Measurements from ENCODE around the gene BASP1. TPM values are rescaled to one million over a fixed set of nuclear protein-coding genes. Genes with fewer than 3 reads are reported as not detected.

The BASP1 gene
- polyA plus RNA-seq, 1 donor from 2014 or later = 974 TPM

DNA sequence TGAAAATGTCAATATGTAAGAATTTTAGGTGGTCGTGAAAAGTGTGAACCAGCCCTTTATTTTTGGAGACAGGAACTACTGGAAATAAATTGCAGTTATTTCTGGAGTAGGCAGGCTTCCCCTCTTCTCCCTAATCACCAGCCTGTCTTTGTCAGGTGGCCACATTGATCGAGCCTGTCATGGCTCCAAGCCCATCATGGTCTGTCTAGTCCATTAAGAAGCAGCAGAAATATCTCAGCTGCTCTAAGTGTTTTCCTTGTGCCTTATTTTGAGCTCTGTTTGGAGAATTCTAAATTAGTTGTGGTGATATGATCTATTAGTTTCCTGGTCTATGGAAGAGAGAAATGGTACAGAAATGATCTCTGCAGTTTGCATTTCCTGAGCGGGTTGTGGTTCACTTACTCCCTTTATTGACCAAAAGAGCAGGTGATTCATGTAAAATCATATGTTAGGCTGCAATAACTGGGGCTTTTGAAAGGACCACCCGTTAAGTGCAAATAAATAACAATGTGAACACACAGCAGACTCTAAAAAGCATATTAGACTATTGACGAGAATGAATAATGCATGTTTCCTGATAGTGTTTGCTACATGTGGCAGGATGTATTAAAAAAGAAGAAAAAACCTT, 42.3 kb downstream of the BASP1 start:
- Histone ChIP-seq H3K36me3 (ENCODE audit: insufficient read depth, low read length) (peaks cover 28% of the 10 kb centered on the region), H4K20me1 (ENCODE audit: insufficient read depth) (peaks cover 85% of the 10 kb centered on the region), H3K79me2 (replicated peaks; ENCODE audit: insufficient read depth, low read length) (peaks cover 98% of the 10 kb centered on the region), H3K27ac (ENCODE audit: low read length) (no peak overlapping the region), H3F3A (ENCODE audit: insufficient read depth, low read length, poor library complexity, severe bottlenecking) (peaks cover 2% of the 10 kb centered on the region), H3K9me2 (ENCODE audit: insufficient read depth, low read length) (no peaks in the 10 kb centered on the region), H3K27me3 (ENCODE audit: insufficient read depth, low read depth, low read length) (no peaks in the 10 kb centered on the region), H3K4me2 (ENCODE audit: low read length) (no peak overlapping the region), H3K9me3 (ENCODE audit: low read length) (no peaks in the 10 kb centered on the region), H3K4me3 (ENCODE audit: low read length) (no peak overlapping the region), H2AFZ (ENCODE audit: low read depth, low read length) (no peak overlapping the region), H3K9ac (ENCODE audit: low read length) (no peak overlapping the region)
- TF ChIP-seq, protein P1, sequence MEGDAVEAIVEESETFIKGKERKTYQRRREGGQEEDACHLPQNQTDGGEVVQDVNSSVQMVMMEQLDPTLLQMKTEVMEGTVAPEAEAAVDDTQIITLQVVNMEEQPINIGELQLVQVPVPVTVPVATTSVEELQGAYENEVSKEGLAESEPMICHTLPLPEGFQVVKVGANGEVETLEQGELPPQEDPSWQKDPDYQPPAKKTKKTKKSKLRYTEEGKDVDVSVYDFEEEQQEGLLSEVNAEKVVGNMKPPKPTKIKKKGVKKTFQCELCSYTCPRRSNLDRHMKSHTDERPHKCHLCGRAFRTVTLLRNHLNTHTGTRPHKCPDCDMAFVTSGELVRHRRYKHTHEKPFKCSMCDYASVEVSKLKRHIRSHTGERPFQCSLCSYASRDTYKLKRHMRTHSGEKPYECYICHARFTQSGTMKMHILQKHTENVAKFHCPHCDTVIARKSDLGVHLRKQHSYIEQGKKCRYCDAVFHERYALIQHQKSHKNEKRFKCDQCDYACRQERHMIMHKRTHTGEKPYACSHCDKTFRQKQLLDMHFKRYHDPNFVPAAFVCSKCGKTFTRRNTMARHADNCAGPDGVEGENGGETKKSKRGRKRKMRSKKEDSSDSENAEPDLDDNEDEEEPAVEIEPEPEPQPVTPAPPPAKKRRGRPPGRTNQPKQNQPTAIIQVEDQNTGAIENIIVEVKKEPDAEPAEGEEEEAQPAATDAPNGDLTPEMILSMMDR (IDR thresholded peaks at IDR 0.05; ENCODE audit: poor library complexity, severe bottlenecking) = no peak
- no peak for TF ChIP-seq MXI1 (conservative IDR thresholded peaks at IDR 0.05; ENCODE audit: poor library complexity, severe bottlenecking)

DNA sequence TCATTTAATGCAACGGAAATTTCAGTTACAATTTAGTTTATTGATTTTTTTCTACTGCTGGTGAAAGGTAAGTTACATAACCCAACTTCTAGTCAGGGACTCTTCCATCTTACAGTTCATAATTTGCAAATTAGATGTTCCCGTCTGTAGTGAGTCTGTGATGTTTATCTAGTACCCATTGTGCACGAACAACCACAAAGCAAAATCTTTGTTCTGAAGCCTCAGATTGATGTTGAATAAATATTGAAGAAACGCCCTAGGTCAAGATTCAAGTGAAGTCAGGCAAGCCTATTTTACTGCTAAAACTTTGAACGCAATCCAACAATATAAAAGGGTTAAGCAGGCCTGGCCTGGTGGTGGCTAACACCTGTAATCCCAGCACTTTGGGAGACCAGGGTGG, 43.1 kb downstream of the BASP1 start:
- Histone ChIP-seq H3K9me2 (ENCODE audit: insufficient read depth, low read length) (no peaks in the 10 kb centered on the region), H3K9ac (ENCODE audit: low read length) (no peak overlapping the region), H3K79me2 (replicated peaks; ENCODE audit: insufficient read depth, low read length) (peaks cover 98% of the 10 kb centered on the region), H2AFZ (ENCODE audit: low read depth, low read length) (no peak overlapping the region), H3K9me3 (ENCODE audit: low read length) (no peaks in the 10 kb centered on the region), H3K27me3 (ENCODE audit: insufficient read depth, low read depth, low read length) (no peaks in the 10 kb centered on the region), H3K4me3 (ENCODE audit: low read length) (no peak overlapping the region), H3F3A (ENCODE audit: insufficient read depth, low read length, poor library complexity, severe bottlenecking) (peaks cover 7% of the 10 kb centered on the region), H3K4me2 (ENCODE audit: low read length) (no peak overlapping the region), H4K20me1 (ENCODE audit: insufficient read depth) (peaks cover 84% of the 10 kb centered on the region), H3K36me3 (ENCODE audit: insufficient read depth, low read length) (peaks cover 28% of the 10 kb centered on the region), H3K27ac (ENCODE audit: low read length) (no peak overlapping the region)
- TF ChIP-seq, protein P1 (IDR thresholded peaks at IDR 0.05; ENCODE audit: poor library complexity, severe bottlenecking) = no peak
- no peak for TF ChIP-seq EP300 (conservative IDR thresholded peaks at IDR 0.05; ENCODE audit: poor library complexity, severe bottlenecking)
- TF ChIP-seq TAF1 (IDR thresholded peaks at IDR 0.05; ENCODE audit: low read depth) = no peak
- TF ChIP-seq MXI1 (conservative IDR thresholded peaks at IDR 0.05; ENCODE audit: poor library complexity, severe bottlenecking) = no peak
- TF ChIP-seq EZH2 (IDR thresholded peaks at IDR 0.05; ENCODE audit: borderline replicate concordance, insufficient read depth, low read length, poor library complexity, severe bottlenecking) = no peak
- TF ChIP-seq, protein P2, sequence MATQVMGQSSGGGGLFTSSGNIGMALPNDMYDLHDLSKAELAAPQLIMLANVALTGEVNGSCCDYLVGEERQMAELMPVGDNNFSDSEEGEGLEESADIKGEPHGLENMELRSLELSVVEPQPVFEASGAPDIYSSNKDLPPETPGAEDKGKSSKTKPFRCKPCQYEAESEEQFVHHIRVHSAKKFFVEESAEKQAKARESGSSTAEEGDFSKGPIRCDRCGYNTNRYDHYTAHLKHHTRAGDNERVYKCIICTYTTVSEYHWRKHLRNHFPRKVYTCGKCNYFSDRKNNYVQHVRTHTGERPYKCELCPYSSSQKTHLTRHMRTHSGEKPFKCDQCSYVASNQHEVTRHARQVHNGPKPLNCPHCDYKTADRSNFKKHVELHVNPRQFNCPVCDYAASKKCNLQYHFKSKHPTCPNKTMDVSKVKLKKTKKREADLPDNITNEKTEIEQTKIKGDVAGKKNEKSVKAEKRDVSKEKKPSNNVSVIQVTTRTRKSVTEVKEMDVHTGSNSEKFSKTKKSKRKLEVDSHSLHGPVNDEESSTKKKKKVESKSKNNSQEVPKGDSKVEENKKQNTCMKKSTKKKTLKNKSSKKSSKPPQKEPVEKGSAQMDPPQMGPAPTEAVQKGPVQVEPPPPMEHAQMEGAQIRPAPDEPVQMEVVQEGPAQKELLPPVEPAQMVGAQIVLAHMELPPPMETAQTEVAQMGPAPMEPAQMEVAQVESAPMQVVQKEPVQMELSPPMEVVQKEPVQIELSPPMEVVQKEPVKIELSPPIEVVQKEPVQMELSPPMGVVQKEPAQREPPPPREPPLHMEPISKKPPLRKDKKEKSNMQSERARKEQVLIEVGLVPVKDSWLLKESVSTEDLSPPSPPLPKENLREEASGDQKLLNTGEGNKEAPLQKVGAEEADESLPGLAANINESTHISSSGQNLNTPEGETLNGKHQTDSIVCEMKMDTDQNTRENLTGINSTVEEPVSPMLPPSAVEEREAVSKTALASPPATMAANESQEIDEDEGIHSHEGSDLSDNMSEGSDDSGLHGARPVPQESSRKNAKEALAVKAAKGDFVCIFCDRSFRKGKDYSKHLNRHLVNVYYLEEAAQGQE (IDR thresholded peaks at IDR 0.05; ENCODE audit: borderline replicate concordance) = no peak
- TF ChIP-seq RAD21 (conservative IDR thresholded peaks at IDR 0.05) = no peak
- TF ChIP-seq POLR2AphosphoS5 (IDR thresholded peaks at IDR 0.05) = no peak
- no peak for TF ChIP-seq SMC3 (conservative IDR thresholded peaks at IDR 0.05; ENCODE audit: poor library complexity)

All from neural cell (in vitro differentiated cells).